HEK293 (cell line): ENCODE data around the gene EPSTI1.

ENCODE experiments used
- CTCF ChIA-PET: fragments of 350-600 bp; formaldehyde crosslinking; extraction: SDS; loops from one replicate; lab custom pipeline; 2021; ENCODE audit warnings: antibody characterized with exemption; lab: Yijun Ruan, JAX
- POLR2A ChIA-PET: fragments of 300-600 bp; formaldehyde crosslinking; extraction: SDS; loops from one replicate; lab custom pipeline; 2020; ENCODE audit warnings: antibody characterized with exemption, inconsistent platforms; lab: Yijun Ruan, JAX
- H3K27ac ChIP-seq: fragments of 200-500 bp; sonication (Bioruptor generic); 2 replicates; pipeline ENCODE4 v1.5.1; 2014; ENCODE audit warnings: low read depth, low read length, control low read depth, inconsistent platforms; ENCODE audit errors: extremely low read depth
- H3K36me3 ChIP-seq, 2 experiments: fragments of 200-500 bp in 1 of 2; sonication (Bioruptor generic) in 1 of 2; 1 replicate in 1 of 2; 2 replicates in 1 of 2; pipeline ENCODE4 v1.5.1; 2014 to 2017; ENCODE audit warnings: inconsistent platforms in 2 of 2, low read length in 2 of 2; ENCODE audit not compliant: control insufficient read depth in 2 of 2, insufficient read depth in 1 of 2
- H3K4me1 ChIP-seq: fragments of 200-500 bp; sonication (Bioruptor generic); 2 replicates; pipeline ENCODE4 v1.5.1; 2014; ENCODE audit warnings: mild to moderate bottlenecking, low read length, inconsistent platforms; ENCODE audit not compliant: control insufficient read depth, insufficient read depth
- H3K4me3 ChIP-seq: 2 replicates; pipeline ENCODE4 v1.5.1; 2011; ENCODE audit warnings: low read depth, mild to moderate bottlenecking, control low read depth, low read length, moderate library complexity
- H3K9me3 ChIP-seq: fragments of 200-500 bp; sonication (Bioruptor generic); 2 replicates; pipeline ENCODE4 v1.5.1; 2014; ENCODE audit warnings: low read depth, low read length, inconsistent platforms; ENCODE audit not compliant: control insufficient read depth, insufficient read depth
- AEBP2 ChIP-seq: fragments of 450-650 bp; formaldehyde crosslinking; IDR thresholded peaks from 2 replicates; pipeline ENCODE4 v1.5.1; 2016; ENCODE audit warnings: missing biosample characterization, missing genetic modification characterization, borderline replicate concordance
- GLI2 ChIP-seq: fragments of 450-650 bp; formaldehyde crosslinking; IDR thresholded peaks from 2 replicates; pipeline ENCODE4; 2017; ENCODE audit warnings: missing biosample characterization, missing genetic modification characterization, low read depth, borderline replicate concordance
- HOXD13 ChIP-seq: sonication (generic); formaldehyde crosslinking; IDR thresholded peaks from 2 replicates; pipeline ENCODE4 v1.8.0; 2022; ENCODE audit warnings: missing genetic modification reagents, borderline replicate concordance
- KLF9 ChIP-seq: fragments of 450-650 bp; formaldehyde crosslinking; IDR thresholded peaks from 2 replicates; pipeline ENCODE4 v1.5.1; 2016; ENCODE audit warnings: missing biosample characterization, missing genetic modification characterization, low read depth
- PBX3 ChIP-seq: sonication (generic); formaldehyde crosslinking; IDR thresholded peaks from 2 replicates; pipeline ENCODE4 v1.8.1; 2022; ENCODE audit warnings: mild to moderate bottlenecking, moderate library complexity, missing genetic modification reagents
- REPIN1 ChIP-seq: fragments of 450-650 bp; formaldehyde crosslinking; IDR thresholded peaks from 2 replicates; pipeline ENCODE4 v1.5.1; 2017; ENCODE audit warnings: missing biosample characterization, missing genetic modification characterization, low read depth
- SP2 ChIP-seq: fragments of 450-650 bp; formaldehyde crosslinking; IDR thresholded peaks from 2 replicates; pipeline ENCODE4 v1.5.1; 2016; ENCODE audit warnings: missing biosample characterization, missing genetic modification characterization
- TRIM28 ChIP-seq: IDR thresholded peaks from 2 replicates; pipeline ENCODE4 v1.6.1; 2011; ENCODE audit warnings: low read length, control low read depth, borderline replicate concordance
- ZBTB17 ChIP-seq: fragments of 450-650 bp; formaldehyde crosslinking; IDR thresholded peaks from 2 replicates; pipeline ENCODE4 v1.5.1; 2016; ENCODE audit warnings: missing biosample characterization, missing genetic modification characterization
- ZBTB20 ChIP-seq: fragments of 450-650 bp; formaldehyde crosslinking; IDR thresholded peaks from 2 replicates; pipeline ENCODE4 v1.5.1; 2016; ENCODE audit warnings: missing biosample characterization, missing genetic modification characterization
- ZNF132 ChIP-seq: fragments of 450-650 bp; formaldehyde crosslinking; IDR thresholded peaks from 2 replicates; pipeline ENCODE4 v1.5.1; 2017; ENCODE audit warnings: missing biosample characterization, missing genetic modification characterization, borderline replicate concordance
- ZNF16 ChIP-seq: fragments of 450-650 bp; formaldehyde crosslinking; IDR thresholded peaks from 2 replicates; pipeline ENCODE4 v1.5.1; 2016; ENCODE audit warnings: low read depth, missing biosample characterization, missing genetic modification characterization
- ZNF18 ChIP-seq: fragments of 450-650 bp; formaldehyde crosslinking; IDR thresholded peaks from 2 replicates; pipeline ENCODE4 v1.5.1; 2016; ENCODE audit warnings: missing biosample characterization, missing genetic modification characterization
- ZNF2 ChIP-seq: fragments of 450-650 bp; formaldehyde crosslinking; IDR thresholded peaks from 2 replicates; pipeline ENCODE4 v1.5.1; 2016; ENCODE audit warnings: missing biosample characterization, missing genetic modification characterization
- ZNF23 ChIP-seq: fragments of 450-650 bp; formaldehyde crosslinking; IDR thresholded peaks from 2 replicates; pipeline ENCODE4 v1.5.1; 2016; ENCODE audit warnings: missing biosample characterization, missing genetic modification characterization, borderline replicate concordance
- ZNF292 ChIP-seq: fragments of 450-650 bp; formaldehyde crosslinking; IDR thresholded peaks from 2 replicates; pipeline ENCODE4 v1.5.1; 2016; ENCODE audit warnings: low read depth, missing biosample characterization, missing genetic modification characterization, borderline replicate concordance
- ZNF362 ChIP-seq: fragments of 450-650 bp; formaldehyde crosslinking; IDR thresholded peaks from 2 replicates; pipeline ENCODE4 v1.5.1; 2016; ENCODE audit warnings: missing biosample characterization, missing genetic modification characterization
- ZNF391 ChIP-seq: fragments of 450-650 bp; formaldehyde crosslinking; IDR thresholded peaks from 2 replicates; pipeline ENCODE4 v1.5.1; 2016; ENCODE audit warnings: low read depth, missing biosample characterization, missing genetic modification characterization, borderline replicate concordance
- ZNF394 ChIP-seq: fragments of 450-650 bp; formaldehyde crosslinking; IDR thresholded peaks from 2 replicates; pipeline ENCODE4 v1.5.1; 2016; ENCODE audit warnings: missing biosample characterization, missing genetic modification characterization, mild to moderate bottlenecking, moderate library complexity, borderline replicate concordance
- ZNF571 ChIP-seq: fragments of 450-650 bp; formaldehyde crosslinking; IDR thresholded peaks from 2 replicates; pipeline ENCODE4 v1.5.0; 2017; ENCODE audit warnings: missing biosample characterization, missing genetic modification characterization
- ZNF585B ChIP-seq: fragments of 450-650 bp; formaldehyde crosslinking; IDR thresholded peaks from 2 replicates; pipeline ENCODE4 v1.5.1; 2016; ENCODE audit warnings: missing biosample characterization, missing genetic modification characterization
- ZNF654 ChIP-seq: fragments of 450-650 bp; formaldehyde crosslinking; IDR thresholded peaks from 2 replicates; pipeline ENCODE4 v1.5.1; 2016; ENCODE audit warnings: low read depth, missing biosample characterization, missing genetic modification characterization

The EPSTI1 gene

DNA sequence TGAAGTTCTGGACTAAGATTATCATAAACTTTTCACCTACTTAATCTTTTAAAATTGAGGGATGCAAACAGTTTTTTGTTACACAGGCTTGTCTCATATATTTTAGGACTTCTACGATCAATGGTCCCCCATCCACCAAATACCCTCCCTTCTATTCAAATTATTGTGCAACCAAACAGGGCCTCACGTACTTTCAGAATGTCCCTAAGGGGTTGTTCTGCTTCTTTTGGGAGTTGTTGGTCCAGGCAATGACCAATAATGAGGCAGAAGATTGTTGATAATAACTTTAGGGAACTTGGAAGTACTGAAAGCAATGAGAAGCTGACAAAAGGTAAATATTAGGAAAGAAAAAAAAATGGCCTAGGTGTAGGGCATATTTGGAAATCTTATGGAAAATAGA is 34.2 kb upstream of the EPSTI1 start:
- TF ChIP-seq ZNF571 (tag by site-specific recombination) (no peak), ZBTB17 (tag by site-specific recombination) (no peak), GLI2 (no peak), ZNF391 (tag by site-specific recombination) (no peak), KLF9 (tag by site-specific recombination) (no peak), ZNF18 (tag by site-specific recombination) (no peak), ZNF16 (tag by site-specific recombination) (no peak), HOXD13 (CRISPR knock-in tag) (no peak)
- ChIA-PET CTCF (interaction anchor here (0.5 to 1.7 kb wide), 3 partner anchors 55 to 289 kb away, joined by 3 to 7 read pairs (median 4); no protein-coding TSS in a partner anchor), POLR2A (interaction anchor here (0.6 kb wide), 1 partner anchor 113 kb away, joined by 5 read pairs; no protein-coding TSS in a partner anchor)
- Histone ChIP-seq H3K4me1 (0 out of 2 replicates have a peak, but pooled peaks cover 3% of the 10 kb centered on the region), H3K4me3 (no peak overlapping the region), H3K9me3 (no peaks in the 10 kb centered on the region), H3K36me3 (no peaks in the 10 kb centered on the region), H3K27ac (no peak overlapping the region)

- Histone ChIP-seq H3K36me3 (no peaks in the 10 kb centered on the region), H3K27ac (no peak within 1 kb of the TSS), H3K4me3 (peak within 1 kb of the TSS; percentile 1; the same call in 1 of the 2 replicates), H3K4me1 (0 out of 2 replicates have a peak, but pooled peaks cover 3% of the 10 kb centered on the region), H3K9me3 (no peaks in the 10 kb centered on the region)
- TF ChIP-seq ZNF394 (tag by site-specific recombination) = no peak
- no peak for TF ChIP-seq ZBTB20 (tag by site-specific recombination)
- no peak for TF ChIP-seq TRIM28
- no peak for TF ChIP-seq REPIN1
- TF ChIP-seq ZNF132 (tag by site-specific recombination) = no peak
- no peak for TF ChIP-seq ZNF292 (tag by site-specific recombination)
- TF ChIP-seq ZNF585B (tag by site-specific recombination) = no peak
- TF ChIP-seq ZNF654 (tag by site-specific recombination) = no peak
- TF ChIP-seq AEBP2 (tag by site-specific recombination) = no peak
- no peak for TF ChIP-seq ZNF2 (tag by site-specific recombination)
- no peak for TF ChIP-seq ZNF362
- TF ChIP-seq PBX3 = no peak
- TF ChIP-seq SP2 (tag by site-specific recombination) = no peak
- TF ChIP-seq ZNF23 (tag by site-specific recombination) = no peak
- CTCF ChIA-PET = interaction anchor here (0.6 kb wide), 1 partner anchor 14 kb away, joined by 3 read pairs; no protein-coding TSS in a partner anchor
- POLR2A ChIA-PET = no interaction called here
These were observed 31.4 kb upstream of the EPSTI1 start, which contains the start of gene DNAJC15 for GRCh38 chr13:43023289-43023963. Gene DNAJC15, plus strand, starts transcription at chr13:43023586. Its CDS starts 41 bp downstream, at chr13:43023627.
